GM18867 (cell line): ENCODE results near the gene CASP8.
"Not testable (repeated sequence)": the region's sequence is repeated elsewhere in the genome, so short reads cannot be mapped to it uniquely, and the experiment has no call there.

Experiments
- ATAC-seq: cut with Tn5 transposase; IDR thresholded peaks from one replicate; pipeline ENCODE4 v1.9.1; 2021; ENCODE audit warnings: mild to moderate bottlenecking, moderate library complexity; ENCODE audit not compliant: unreplicated experiment

Gene CASP8

DNA sequence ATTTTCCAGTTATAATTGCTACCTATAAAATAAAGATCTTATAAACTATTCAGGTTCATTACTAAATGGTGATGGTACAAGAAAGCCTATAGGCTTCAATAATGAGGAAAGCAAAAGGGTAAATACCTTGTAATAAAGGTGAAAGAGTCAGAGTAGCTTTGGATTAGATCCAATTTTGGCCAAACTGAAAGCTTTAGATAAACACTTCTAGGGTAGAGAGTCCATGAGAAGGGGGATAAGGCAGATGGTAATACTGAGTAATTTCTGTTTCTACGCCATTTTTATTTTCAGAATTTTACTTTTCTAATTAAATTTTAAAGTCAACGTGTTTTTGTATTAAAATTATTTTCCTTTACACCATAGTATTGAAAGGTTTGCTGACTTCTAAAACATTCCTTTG, 9.4 kb downstream of the CASP8 start:
- no peak for ATAC-seq

DNA sequence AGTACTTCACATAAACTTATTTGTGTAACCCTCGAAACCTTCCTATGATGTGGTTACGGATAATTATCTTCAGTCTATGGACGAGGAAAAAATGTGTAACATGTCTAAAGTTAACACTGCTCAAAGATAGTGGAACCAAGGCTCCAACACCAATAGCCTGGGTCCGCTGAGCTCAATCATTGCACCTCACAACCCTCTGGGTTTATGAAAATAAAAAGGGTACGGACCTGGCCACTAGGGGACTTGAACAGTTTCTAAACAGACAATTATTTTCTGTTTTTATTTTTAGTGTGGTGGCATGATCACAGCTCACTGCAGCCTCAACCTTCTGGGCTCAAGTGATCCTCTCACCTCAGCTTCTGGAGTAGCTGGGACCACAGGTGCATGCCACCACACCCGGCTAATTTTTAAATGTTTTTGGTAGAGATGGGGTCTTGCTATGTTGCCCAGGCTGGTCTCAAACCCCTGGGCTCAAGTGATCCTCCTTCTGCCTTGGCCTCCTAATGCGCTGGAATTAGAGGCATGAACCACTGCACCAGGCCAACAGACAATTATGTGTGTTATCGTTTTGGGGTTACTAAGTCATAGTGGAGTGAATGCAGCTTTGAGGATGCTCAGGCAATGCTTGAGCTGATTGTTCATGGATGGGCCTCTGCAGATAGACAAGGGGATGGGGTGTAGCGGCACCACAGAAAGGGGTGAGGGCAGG, 10.1 kb downstream of the CASP8 start:
- ATAC-seq = no peak

DNA sequence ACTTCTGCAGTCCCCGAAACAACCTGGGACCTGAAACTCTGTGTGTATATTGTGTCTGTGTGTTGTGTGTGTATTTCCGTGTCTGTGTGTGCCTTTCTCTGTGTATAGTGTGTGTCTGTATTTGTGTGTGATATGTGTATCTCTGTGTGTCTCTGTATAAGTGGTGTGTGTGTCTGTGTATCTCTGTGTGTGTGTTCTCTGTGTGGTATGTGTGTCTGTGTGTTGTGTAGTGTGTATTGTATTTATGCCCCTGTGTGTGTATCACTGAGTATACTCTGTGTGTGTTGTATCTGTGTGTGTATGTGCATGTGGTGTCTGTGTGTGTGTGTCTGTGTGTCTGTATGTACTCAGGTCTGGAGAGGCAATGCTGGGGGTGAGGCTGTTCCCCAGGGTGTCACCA, 11.6 kb downstream of the CASP8 start:
- no peak for ATAC-seq

DNA sequence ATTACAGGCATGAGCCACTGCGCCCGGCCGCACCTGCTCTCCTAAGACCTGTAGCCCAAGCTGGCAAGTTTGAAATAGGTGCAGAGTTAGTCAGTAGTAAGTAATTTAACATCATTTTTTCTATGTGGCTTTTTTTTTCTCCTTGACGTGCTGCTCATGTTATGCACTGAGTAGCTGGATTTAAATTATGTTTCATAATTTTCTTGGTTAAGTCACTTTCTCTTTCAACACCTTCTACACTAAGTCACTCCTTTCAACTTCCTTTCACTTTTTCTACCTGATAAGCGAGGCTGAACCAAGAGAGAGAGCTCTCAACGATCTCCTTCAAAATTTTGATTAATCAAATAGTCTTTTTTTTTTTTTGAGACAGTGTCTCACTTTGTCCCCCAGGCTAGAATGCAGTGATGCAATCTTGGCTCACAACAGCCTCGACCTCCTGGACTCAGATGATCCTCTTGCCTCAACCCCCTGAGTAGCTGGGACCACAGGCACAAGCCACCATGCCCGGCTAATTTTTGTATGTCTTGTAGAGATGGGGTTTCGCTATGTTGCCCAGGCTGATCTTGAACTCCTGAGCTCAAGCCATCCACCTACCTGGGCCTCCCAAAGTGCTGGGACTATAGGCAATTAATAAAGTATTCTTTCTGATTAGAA, 13.1 kb downstream of the CASP8 start:
- no peak for ATAC-seq

DNA sequence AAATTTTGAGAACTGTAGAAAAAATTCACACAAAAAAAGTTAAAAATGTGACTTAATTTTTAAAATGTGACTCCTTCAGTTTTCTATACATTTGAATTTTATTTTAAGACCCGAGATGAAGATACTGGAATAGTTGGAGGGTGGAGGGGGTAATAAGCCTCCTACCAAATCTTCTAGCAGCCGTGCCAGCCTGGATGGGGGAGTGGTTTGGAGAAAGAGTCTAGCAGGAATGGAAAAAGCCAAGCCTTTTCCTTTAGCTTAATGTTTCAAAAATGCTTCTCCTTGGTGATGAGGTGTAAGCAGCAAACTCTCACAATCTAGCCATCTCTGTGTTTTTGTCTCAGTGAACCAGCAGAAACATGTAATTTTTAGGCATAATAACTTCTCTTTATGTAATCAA, 14.7 kb downstream of the CASP8 start:
- ATAC-seq = no peak

DNA sequence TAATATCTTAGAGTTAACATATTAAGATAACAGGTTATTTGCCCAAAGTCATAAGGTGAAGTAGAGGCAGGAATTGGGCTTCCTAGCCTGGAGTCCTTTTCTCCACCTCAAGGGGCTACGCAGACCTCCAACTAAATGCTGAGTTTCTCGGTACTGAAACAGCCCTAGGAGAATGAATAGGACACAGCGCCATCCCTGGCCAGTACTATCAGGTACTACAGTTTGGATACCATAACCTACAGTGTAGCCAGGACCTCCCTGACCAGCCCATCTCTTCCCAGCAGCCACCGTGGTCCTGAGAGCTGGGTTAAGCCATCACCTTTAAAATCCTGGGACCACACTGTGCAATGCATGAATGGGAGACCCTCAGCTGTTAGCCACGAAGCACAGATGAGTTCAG, 15.7 kb downstream of the CASP8 start:
- no peak for ATAC-seq

DNA sequence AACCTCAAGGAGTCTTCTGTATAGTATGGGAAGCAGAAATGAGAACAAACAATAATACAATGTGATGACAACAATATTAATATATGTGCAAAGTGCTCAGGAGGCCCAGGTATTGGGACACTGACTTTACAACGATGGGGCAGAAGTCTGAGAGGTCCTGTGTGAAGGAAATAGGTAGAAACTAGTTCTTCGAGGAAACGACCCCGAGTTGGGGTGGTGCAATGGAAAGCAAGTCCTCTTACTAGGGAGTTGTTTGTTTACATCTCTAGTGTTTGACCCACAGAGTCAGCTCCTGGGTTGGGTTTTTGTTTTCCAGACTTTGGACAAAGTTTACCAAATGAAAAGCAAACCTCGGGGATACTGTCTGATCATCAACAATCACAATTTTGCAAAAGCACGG, 16.2 kb downstream of the CASP8 start:
- ATAC-seq = no peak

DNA sequence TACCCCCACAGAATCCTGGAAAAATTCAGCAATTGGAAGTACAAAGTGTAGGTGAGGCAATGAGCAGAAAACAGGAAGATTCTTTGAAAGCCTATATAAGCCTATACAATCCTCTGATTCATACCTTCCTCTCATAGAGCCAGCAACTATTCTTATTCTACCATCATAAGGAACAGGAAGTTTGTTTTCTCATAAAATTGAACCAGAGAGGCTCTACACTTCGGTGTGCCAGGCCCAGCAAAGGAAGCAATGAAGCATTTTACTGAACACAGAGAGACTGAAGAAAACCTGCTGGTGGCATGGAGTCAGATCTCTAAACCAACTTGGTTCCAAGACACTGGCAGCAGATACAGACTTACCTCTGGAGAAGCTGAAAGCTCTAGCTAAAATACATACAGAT, 18.7 kb downstream of the CASP8 start:
- no peak for ATAC-seq

DNA sequence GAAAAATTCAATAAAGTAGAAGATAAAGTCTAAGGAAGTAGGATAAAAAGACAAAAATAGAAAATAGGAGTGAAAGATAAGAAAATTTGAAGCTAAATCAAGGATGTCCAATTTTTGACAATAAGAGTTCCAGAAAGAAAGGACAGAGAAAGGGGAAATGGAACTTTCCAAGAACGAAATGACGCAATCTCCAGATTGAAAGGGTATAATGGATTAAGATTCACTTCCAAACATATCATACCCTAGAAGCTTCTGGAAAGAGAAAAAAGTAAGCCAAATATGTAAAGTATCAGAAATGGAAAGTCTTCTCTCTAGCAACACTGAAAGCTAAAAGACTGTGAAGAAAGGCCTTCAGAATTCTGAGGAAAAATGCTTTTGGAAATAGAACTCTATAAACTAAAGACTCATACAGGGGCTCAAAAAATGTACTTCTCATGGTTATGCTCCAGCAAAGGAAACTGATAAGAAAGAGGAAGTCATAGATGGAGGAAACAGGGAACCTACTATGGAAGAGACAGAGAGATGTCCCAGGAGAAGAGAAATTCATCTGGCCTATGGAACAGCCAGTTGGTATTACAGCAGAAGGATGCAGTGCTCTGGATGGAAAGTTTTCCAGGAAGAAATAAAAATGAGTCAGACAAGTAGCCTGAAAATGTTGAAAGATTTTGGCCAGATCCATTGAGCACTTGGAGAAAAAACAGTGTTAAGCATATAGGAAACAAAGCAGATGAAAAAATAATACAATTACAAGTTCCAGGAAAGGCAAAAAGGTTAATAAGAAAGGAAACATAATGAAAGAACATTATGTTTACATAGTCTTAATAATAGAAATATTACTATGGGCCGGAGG, 20.1 kb downstream of the CASP8 start:
- no peak for ATAC-seq

DNA sequence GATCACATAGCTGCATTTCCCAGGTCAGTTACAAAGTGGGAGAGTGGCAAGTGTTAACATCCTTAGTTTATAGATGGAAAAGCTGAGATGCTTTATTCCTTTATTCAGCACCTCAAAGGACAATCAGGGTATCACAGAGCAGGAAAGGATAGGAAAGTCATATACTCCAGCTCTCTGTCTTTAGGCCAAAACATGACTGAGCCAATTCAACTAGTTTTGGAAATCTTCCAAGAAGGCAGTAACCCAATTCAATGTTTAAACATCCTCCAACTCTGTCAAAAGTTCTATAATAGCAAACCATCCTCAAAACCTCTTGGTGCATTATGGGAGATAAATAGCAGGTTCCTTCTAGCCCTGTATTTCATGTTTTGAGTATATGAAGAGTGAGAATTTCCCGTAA, 25.2 kb downstream of the CASP8 start:
- no peak for ATAC-seq

DNA sequence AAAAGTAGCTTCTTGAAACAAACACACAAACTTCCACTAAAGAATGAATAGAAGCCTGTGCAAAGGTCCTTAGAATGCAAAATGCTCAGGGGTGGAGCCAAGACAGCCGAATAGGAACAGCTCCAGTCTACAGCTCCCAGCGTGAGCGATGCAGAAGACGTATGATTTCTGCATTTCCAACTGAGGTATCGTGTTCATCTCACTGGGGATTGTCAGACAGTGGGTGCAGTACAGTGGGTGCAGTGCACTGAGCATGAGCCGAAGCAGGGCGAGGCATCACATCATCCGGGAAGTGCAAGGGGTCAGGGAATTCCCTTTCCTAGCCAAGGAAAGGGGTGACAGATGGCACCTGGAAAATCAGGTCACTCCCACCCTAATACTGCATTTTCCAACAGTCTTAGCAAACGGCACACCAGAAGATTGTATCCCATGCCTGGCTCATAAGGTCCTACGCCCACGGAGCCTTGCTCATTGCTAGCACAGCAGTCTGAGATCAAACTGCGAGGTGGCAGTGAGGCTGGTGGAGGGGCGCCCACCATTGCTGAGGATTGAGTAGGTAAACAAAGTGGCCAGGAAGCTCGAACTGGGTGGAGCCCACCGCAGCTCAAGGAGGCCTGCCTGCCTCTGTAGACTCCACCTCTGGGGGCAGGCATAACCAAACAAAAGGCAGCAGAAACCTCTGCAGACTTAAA, 30.3 kb downstream of the CASP8 start:
- not testable (repeated sequence) for ATAC-seq

DNA sequence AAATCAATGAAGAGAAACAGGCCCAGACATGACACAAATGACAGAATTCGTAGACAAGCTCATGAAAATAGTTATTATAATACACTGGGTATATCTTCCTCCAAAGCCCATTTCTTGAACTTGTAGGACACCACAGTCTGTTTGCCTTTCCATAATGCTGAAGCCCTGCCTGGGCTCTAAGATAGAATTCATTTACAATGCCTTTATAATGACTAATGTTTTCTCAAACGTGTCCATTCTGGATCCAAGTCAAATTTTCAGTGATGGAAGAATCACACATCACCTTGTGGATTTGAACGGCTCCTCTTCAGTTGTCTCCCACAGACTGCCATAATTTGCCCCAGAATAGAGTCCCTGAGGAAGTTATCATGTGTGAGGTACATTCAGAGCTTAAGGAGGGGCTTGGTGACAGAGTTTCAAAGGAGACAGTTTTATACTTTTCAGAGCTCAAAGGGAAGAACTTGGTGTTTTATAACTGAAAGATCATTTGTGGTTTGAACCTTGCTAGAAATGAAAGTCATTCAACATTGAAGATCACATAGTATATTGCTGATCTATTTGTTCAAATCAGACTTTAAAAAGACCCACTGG, 38.2 kb downstream of the CASP8 start:
- no peak for ATAC-seq

DNA sequence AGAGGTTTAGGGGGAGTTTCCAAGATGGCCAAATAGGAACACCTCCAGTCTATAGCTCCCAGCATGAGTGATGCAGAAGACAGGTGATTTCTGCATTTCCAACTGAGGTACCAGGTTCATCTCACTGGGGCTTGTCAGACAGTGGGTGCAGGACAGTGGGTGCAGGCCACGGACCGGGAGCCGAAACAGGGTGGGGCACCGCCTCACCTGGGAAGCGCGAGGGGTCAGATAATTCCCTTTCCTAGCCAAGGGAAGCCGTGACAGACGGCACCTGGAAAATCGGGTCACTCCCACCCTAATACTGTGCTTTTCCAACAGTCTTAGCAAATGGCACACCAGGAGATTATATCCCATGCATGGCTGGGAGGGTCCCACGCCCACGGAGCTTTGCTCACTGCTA, 39.6 kb downstream of the CASP8 start:
- not testable (repeated sequence) for ATAC-seq

DNA sequence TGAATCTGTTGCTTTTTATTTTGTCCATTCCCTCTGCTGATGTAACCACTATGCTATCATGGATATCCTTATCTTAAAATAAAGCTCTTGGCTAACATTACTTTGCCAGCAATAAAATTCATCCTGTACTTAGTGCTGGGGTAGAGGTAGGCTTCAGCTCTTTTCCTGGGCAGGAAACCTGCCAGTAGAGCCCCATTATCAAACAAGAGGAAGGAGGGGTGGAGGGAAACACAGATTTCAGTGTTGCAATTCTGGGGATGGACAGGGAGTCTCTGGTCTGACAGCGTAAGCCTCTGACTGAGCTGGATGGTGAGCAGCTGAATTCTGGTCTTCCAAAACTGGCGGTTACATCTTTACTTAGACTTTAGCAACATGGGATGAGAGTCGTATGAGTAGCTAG, 47.5 kb downstream of the CASP8 start:
- no peak for ATAC-seq

DNA sequence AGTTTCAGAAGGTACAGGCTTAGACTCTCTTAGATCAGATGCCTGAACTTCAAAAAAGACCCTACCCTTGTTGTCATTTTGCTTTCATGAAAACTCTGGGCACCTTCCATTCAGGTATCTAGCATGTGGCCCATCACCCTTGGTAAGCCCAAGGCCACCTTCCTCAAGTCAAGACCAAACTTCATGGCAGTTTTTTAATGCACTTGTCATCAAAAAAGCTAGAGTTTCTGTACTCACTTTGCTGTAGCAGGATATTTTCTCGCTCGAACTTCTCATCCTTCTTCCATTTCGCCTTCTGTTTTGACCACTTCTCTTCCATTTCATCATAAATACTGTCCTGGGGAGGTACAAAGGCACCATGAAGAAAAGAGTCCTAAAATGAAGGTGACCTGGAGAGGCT, 48.6 kb downstream of the CASP8 start:
- ATAC-seq = no peak

DNA sequence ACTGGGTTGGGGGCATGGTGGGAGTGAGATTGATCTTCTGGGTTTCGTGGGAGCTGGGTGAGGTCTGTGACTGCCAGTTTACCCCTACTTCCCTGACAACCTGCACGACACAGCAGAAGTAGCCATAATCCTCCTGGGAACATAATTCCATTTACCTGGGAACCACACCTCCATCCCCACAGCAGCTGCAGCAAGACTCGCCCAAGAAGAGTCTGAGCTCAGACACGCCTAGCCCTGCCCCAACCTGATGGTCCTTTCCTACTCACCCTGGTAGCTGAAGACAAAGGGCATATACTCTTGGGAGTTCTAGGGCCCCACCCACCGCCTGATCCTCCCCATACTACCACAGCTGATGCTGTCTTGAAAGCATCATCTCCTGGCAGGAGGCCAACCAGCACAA, 53.0 kb downstream of the CASP8 start:
- ATAC-seq = no peak

DNA sequence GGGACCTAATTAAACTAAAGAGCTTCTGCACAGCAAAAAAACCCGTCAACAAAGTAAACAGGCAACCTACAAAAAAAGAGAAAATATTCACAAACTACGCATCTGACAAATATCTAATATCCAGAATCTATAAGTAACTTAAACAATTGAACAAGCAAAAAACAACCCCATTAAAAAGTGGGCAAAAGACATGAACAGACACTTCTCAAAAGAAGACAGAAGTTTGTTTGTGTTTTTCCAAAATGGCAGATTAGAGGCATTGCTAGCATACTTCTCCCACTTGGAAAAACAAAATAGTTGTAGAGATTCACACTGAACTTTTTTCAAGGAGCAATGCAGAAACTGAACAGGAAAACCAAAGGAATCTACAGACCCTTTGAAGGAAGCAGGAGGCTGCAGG, 59.2 kb downstream of the CASP8 start:
- ATAC-seq = no peak

DNA sequence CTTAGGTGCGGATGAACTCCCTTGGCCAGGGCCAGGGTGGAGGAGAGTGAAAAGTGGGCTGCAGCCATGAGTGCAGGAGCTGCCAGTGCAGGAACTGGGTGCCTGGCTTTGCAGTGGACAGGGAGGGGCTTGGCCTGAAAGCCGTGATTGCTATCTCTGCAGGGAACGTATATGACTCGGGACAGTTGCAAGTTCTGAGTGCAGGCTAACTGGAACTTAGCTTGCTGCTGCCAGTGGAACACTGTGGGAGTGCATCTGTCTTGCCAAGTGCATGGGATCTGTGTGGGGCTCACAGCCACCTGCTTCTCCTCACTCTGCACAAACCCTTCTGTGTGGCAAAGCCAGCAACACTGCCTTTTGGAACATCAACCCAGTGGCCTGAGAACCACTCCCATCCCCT, 59.9 kb downstream of the CASP8 start:
- no peak for ATAC-seq

DNA sequence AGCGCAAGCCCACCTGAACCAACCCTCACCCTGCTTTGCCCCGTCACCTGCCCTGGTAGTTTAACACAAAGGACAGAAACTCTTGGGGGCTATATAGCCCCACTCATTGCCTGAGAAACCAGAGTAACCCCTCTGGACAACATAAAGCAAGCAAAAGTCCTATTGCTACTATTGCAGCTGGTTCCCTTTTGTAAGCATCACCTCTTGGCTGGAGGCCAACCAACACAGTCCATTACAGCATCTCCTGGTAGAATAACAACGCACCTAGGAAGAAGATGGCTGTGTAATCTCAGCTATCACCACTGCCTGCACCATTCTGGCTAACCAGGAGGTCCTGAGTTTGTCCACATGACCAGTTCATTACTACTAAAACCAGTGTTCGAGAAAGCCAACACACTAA, 60.4 kb downstream of the CASP8 start:
- ATAC-seq = no peak

DNA sequence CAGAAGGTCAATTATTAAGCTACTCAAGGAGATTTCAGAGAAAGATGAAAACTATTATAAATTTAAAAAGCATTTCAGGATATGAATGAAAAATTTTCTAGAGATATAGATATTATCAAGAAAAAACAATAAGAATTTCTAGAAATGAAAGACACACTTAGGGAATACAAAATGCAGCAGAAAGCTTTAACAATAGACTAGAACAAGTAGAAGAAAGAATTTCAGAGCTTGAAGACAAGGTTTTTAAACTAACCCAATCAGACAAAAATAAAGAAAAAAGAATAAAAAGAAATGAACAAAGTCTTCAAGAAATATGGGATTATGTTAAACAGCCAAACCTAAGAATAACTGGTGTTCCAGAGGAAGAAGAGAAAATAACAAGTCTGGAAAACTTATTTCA, 62.4 kb downstream of the CASP8 start:
- no peak for ATAC-seq

DNA sequence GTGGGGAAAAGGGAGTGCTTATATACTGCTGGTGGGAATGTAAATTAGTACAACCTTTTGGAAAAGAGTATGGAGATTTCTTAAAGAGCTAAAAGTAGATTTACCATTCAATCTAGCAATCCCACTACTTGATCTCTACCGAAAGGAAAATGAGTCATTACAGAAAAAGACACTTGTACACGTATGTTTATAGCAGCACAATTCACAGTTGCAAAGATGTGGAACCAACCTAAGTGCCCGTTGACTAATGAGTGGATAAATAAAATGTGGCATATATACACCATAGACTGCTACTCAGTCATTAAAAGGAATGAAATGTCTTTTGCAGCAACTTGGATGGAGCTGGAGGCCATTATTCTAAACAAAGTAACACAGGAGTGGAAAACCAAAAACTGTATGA, 67.3 kb downstream of the CASP8 start:
- ATAC-seq = no peak
